Measurements from ENCODE around the gene CCR5.

Gene CCR5

DNA sequence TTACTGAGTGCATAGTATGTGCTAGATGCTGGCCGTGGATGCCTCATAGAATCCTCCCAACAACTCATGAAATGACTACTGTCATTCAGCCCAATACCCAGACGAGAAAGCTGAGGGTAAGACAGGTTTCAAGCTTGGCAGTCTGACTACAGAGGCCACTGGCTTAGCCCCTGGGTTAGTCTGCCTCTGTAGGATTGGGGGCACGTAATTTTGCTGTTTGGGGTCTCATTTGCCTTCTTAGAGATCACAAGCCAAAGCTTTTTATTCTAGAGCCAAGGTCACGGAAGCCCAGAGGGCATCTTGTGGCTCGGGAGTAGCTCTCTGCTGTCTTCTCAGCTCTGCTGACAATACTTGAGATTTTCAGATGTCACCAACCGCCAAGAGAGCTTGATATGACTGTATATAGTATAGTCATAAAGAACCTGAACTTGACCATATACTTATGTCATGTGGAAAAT lies 1.0 kb upstream of the CCR5 start:
- Histone ChIP-seq H3K27me3 (ENCODE audit: low read depth, low read length) (peaks cover 63% of the 10 kb centered on the region), H3K9ac (ENCODE audit: low read length) (peak overlapping the region; percentile 27; the same call in 1 of the 2 replicates), H2AFZ (ENCODE audit: low read depth, low read length) (no peak overlapping the region), H3K4me3 (ENCODE audit: low read length) (peak overlapping the region; percentile 55), H3K36me3 (replicated peaks; ENCODE audit: low read depth, low read length) (no peaks in the 10 kb centered on the region), H3K9me3 (ENCODE audit: insufficient read depth, low read length) (no peaks in the 10 kb centered on the region), H3K79me2 (ENCODE audit: low read length) (no peaks in the 10 kb centered on the region), H3K4me2 (ENCODE audit: low read length) (peak overlapping the region; percentile 77), H3K27ac (ENCODE audit: low read length) (peak overlapping the region; percentile 53), H4K20me1 (ENCODE audit: insufficient read depth, low read length) (no peaks in the 10 kb centered on the region; the same call in 1 of the 2 replicates), H3K4me1 (ENCODE audit: low read length) (peaks cover 54% of the 10 kb centered on the region)
- no peak for TF ChIP-seq CTCF (IDR thresholded peaks at IDR 0.05; ENCODE audit: low read depth, low read length)
- TF ChIP-seq EZH2phosphoT487 (IDR thresholded peaks at IDR 0.05; ENCODE audit: low read depth): no peak

GRCh38 chr3:46371519-46372340 lies 984 bp downstream of the CCR5 start:
- no peaks in the 10 kb centered on the region; the same call in 1 of the 2 replicates for H4K20me1 ChIP-seq (ENCODE audit: insufficient read depth, low read length)
- TF ChIP-seq CTCF (IDR thresholded peaks at IDR 0.05; ENCODE audit: low read depth, low read length) (no peak), EZH2phosphoT487 (IDR thresholded peaks at IDR 0.05; ENCODE audit: low read depth) (no peak)
- H3K36me3 ChIP-seq (replicated peaks; ENCODE audit: low read depth, low read length): no peaks in the 10 kb centered on the region
- no peaks in the 10 kb centered on the region for H3K79me2 ChIP-seq (ENCODE audit: low read length)
- H3K27me3 ChIP-seq (ENCODE audit: low read depth, low read length): peaks cover 63% of the 10 kb centered on the region
- H3K4me1 ChIP-seq (ENCODE audit: low read length): peaks cover 43% of the 10 kb centered on the region
- no peak overlapping the region; the same call in 1 of the 2 replicates for H3K27ac ChIP-seq (ENCODE audit: low read length)
- H3K9me3 ChIP-seq (ENCODE audit: insufficient read depth, low read length): no peaks in the 10 kb centered on the region
- H2AFZ ChIP-seq (ENCODE audit: low read depth, low read length): no peak overlapping the region
- no peak overlapping the region for H3K9ac ChIP-seq (ENCODE audit: low read length)
- H3K4me3 ChIP-seq (ENCODE audit: low read length): no peak overlapping the region
- no peak overlapping the region for H3K4me2 ChIP-seq (ENCODE audit: low read length)

GRCh38 chr3:46372492-46373359 lies 2.0 kb downstream of the CCR5 start:
- H3K79me2 ChIP-seq (ENCODE audit: low read length): no peaks in the 10 kb centered on the region
- no peak overlapping the region for H3K9ac ChIP-seq (ENCODE audit: low read length)
- H3K36me3 ChIP-seq (replicated peaks; ENCODE audit: low read depth, low read length): no peaks in the 10 kb centered on the region
- no peak overlapping the region for H2AFZ ChIP-seq (ENCODE audit: low read depth, low read length)
- no peak overlapping the region for H3K4me3 ChIP-seq (ENCODE audit: low read length)
- no peaks in the 10 kb centered on the region for H3K9me3 ChIP-seq (ENCODE audit: insufficient read depth, low read length)
- H3K27me3 ChIP-seq (ENCODE audit: low read depth, low read length): peaks cover 68% of the 10 kb centered on the region
- H3K4me2 ChIP-seq (ENCODE audit: low read length): no peak overlapping the region
- no peaks in the 10 kb centered on the region; the same call in 1 of the 2 replicates for H4K20me1 ChIP-seq (ENCODE audit: insufficient read depth, low read length)
- no peak overlapping the region for H3K27ac ChIP-seq (ENCODE audit: low read length)
- TF ChIP-seq EZH2phosphoT487 (IDR thresholded peaks at IDR 0.05; ENCODE audit: low read depth) (no peak), CTCF (IDR thresholded peaks at IDR 0.05; ENCODE audit: low read depth, low read length) (peak; percentile 89)
- H3K4me1 ChIP-seq (ENCODE audit: low read length): peaks cover 41% of the 10 kb centered on the region

DNA sequence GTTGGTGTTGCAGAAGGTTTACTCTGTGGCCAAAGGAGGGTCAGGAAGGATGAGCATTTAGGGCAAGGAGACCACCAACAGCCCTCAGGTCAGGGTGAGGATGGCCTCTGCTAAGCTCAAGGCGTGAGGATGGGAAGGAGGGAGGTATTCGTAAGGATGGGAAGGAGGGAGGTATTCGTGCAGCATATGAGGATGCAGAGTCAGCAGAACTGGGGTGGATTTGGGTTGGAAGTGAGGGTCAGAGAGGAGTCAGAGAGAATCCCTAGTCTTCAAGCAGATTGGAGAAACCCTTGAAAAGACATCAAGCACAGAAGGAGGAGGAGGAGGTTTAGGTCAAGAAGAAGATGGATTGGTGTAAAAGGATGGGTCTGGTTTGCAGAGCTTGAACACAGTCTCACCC lies 4.0 kb downstream of the CCR5 start:
- TF ChIP-seq EZH2phosphoT487 (IDR thresholded peaks at IDR 0.05; ENCODE audit: low read depth) (no peak), CTCF (IDR thresholded peaks at IDR 0.05; ENCODE audit: low read depth, low read length) (no peak)
- Histone ChIP-seq H3K4me1 (ENCODE audit: low read length) (peaks cover 25% of the 10 kb centered on the region), H3K36me3 (replicated peaks; ENCODE audit: low read depth, low read length) (no peaks in the 10 kb centered on the region), H3K27me3 (ENCODE audit: low read depth, low read length) (peaks cover 64% of the 10 kb centered on the region), H3K4me3 (ENCODE audit: low read length) (no peak overlapping the region), H2AFZ (ENCODE audit: low read depth, low read length) (no peak overlapping the region), H3K79me2 (ENCODE audit: low read length) (no peaks in the 10 kb centered on the region), H3K9ac (ENCODE audit: low read length) (no peak overlapping the region), H3K9me3 (ENCODE audit: insufficient read depth, low read length) (no peaks in the 10 kb centered on the region), H3K4me2 (ENCODE audit: low read length) (no peak overlapping the region), H3K27ac (ENCODE audit: low read length) (no peak overlapping the region), H4K20me1 (ENCODE audit: insufficient read depth, low read length) (no peaks in the 10 kb centered on the region; the same call in 1 of the 2 replicates)
